HG02798 (cell line): ENCODE measurements around the gene B4GALNT4.
"Not testable (repeated sequence)": the region's sequence is repeated elsewhere in the genome, so short reads cannot be mapped to it uniquely, and the experiment has no call there.

Experiments used
- ATAC-seq: cut with Tn5 transposase; IDR thresholded peaks from one replicate; pipeline ENCODE4 v1.9.1; 2021; ENCODE audit warnings: mild to moderate bottlenecking; ENCODE audit not compliant: unreplicated experiment, poor library complexity

Gene B4GALNT4

GRCh38 chr11:335779-336658, 33.3 kb upstream of the B4GALNT4 start:
- ATAC-seq: no peak

GRCh38 chr11:336659-337198, 32.6 kb upstream of the B4GALNT4 start:
- no peak for ATAC-seq

- no peak for ATAC-seq
These were observed 31.6 kb upstream of the B4GALNT4 start for GRCh38 chr11:337711-338110.

GRCh38 chr11:339963-340362, 29.3 kb upstream of the B4GALNT4 start:
- no peak for ATAC-seq

- ATAC-seq: no peak
These were observed 28.5 kb upstream of the B4GALNT4 start for GRCh38 chr11:340539-341512.

- ATAC-seq: no peak
These were observed 27.0 kb upstream of the B4GALNT4 start for GRCh38 chr11:342328-342727.

- ATAC-seq: no peak
These were observed 24.3 kb upstream of the B4GALNT4 start for GRCh38 chr11:344836-345578.

- ATAC-seq: no peak
These were observed 22.8 kb upstream of the B4GALNT4 start for GRCh38 chr11:346529-346928.

GRCh38 chr11:349270-349954, 19.9 kb upstream of the B4GALNT4 start:
- not testable (repeated sequence) for ATAC-seq

GRCh38 chr11:350033-350722, 19.1 kb upstream of the B4GALNT4 start:
- not testable (repeated sequence) for ATAC-seq

- peak; percentile 57 for ATAC-seq
These were observed 18.5 kb upstream of the B4GALNT4 start for GRCh38 chr11:350723-351255.

GRCh38 chr11:351411-351810, 17.9 kb upstream of the B4GALNT4 start:
- no peak for ATAC-seq

GRCh38 chr11:352456-353031, 16.8 kb upstream of the B4GALNT4 start:
- ATAC-seq: no peak

GRCh38 chr11:353179-353873, 16.0 kb upstream of the B4GALNT4 start:
- no peak for ATAC-seq

GRCh38 chr11:355581-356458, 13.5 kb upstream of the B4GALNT4 start:
- ATAC-seq: peak; percentile 60

- ATAC-seq: no peak
These were observed 12.7 kb upstream of the B4GALNT4 start for GRCh38 chr11:356610-357009.

GRCh38 chr11:357582-357981, 11.7 kb upstream of the B4GALNT4 start:
- no peak for ATAC-seq
